A549 treated with dexamethasone at 1 μM for 4 hours (cell line): ENCODE data around the gene TBC1D22A. TPM values are rescaled to one million over a fixed set of nuclear protein-coding genes. Genes with fewer than 3 reads are reported as not detected.

Experiments used
- total RNA-seq: library from RNA; stranded (reverse); fragments of 200-300 nt; extraction: Qiagen RNA extraction; gene quantifications from 5 replicates; pipeline ENCODE4 v1.2.3, GENCODE V29; 2022

Gene TBC1D22A, protein sequence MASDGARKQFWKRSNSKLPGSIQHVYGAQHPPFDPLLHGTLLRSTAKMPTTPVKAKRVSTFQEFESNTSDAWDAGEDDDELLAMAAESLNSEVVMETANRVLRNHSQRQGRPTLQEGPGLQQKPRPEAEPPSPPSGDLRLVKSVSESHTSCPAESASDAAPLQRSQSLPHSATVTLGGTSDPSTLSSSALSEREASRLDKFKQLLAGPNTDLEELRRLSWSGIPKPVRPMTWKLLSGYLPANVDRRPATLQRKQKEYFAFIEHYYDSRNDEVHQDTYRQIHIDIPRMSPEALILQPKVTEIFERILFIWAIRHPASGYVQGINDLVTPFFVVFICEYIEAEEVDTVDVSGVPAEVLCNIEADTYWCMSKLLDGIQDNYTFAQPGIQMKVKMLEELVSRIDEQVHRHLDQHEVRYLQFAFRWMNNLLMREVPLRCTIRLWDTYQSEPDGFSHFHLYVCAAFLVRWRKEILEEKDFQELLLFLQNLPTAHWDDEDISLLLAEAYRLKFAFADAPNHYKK
- 9.4 to 10.7 TPM (median 10.4 TPM) in 5 replicates for total RNA-seq

DNA sequence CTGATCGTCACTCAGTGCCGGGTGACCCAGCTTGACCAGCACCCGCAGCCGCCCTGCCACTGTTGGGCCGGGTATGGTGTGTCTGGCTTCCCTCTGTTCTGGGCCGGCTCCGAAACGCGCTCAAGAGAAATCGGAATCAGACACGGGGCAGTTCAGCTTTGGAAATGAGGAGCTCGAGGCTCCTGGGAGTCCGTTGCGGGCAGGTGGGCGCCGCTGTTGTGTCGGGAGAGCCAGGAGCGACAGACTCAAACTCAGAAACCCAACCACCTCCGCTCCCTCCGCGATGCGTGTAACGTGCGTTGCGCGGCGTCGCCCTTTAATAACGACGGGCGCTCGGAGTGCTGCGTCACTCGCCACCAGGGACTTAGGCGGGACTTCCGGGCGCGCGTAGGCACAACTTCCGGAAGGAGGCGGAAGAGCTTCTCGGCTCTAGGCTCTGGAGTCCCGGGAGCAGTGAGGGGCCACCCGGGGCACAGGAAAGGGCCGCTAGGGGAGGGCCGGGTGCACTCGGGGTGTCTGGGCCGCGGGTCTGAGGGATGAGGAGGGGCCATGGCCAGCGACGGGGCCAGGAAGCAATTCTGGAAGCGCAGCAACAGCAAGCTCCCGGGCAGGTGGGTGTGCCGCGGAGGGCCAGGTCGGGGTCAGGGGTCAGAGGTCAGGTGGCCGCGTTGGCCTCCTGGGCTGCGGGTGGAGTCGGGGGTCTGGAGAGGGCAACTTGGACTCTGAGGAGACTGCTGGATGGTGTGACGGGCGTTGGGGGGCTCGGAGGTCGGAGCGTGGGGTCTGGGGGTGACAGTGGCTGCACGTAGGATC lies at the start of gene TBC1D22A:
TSS of gene TBC1D22A (plus strand) at position 413 of the 813 bp plus-strand sequence. CDS start at position 550, 137 bp downstream.

DNA sequence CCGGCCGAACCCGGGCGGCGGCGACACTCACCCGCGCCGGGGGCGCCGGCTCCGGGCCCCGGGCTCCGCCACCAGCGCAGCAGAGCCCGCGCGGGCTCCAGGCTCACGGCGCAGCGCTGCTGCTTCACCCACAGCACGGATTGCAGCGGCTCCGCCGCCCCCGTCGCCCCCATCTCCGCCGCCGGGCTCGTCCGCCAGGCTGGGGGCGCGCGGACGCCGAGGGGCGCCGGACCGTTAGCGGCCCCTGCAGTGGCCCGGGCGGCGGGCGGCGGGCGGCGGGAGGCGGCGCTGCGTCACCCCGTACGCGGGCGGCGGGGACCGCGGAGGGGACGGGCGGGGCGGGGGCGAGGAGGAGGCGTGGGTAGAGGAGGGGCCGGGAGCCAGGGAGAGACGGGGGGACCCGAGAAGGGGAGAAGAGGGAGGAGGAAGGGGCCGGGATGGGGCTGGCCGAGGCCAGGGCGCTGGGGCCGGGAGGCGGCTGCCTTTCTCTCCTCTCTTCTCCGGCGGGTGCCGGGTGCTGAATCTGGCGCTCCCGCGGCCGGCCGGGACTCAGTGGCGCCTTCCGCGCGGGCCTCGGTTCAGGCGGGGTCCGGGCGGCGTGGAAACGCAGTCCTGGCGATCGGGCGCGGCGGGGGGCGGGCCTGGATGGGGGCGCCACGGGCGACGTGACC lies 24.3 kb upstream of the TBC1D22A start, which contains the start of gene CERK:
TSS of gene CERK (minus strand) at position 277 of the 671 bp plus-strand sequence. CDS start at position 173, 104 bp downstream.

Other genes with a start within 250 kb of the TBC1D22A start
- 23.5 to 37.7 TPM (median 35.7 TPM) in 5 replicates for gene CELSR1, start 225.0 kb upstream of the TBC1D22A start, total RNA-seq
- gene GRAMD4, start 142.3 kb upstream of the TBC1D22A start, total RNA-seq: 19.8 to 32.7 TPM (median 27.1 TPM) in 5 replicates
- 22.1 to 27.9 TPM (median 27.0 TPM) in 5 replicates for gene CERK, start 24.4 kb upstream of the TBC1D22A start, total RNA-seq